Measurements from ENCODE around the gene ZNF524. TPM values are rescaled to one million over a fixed set of nuclear protein-coding genes. Genes with fewer than 3 reads are reported as not detected.

ZNF524 gene
- total and polyA plus RNA-seq, 9 of the 15 experiments (the other 6 are each of a cell fraction or from before 2014, with no cell fraction given): 0.08 to 15.6 (median 2.9) TPM

DNA sequence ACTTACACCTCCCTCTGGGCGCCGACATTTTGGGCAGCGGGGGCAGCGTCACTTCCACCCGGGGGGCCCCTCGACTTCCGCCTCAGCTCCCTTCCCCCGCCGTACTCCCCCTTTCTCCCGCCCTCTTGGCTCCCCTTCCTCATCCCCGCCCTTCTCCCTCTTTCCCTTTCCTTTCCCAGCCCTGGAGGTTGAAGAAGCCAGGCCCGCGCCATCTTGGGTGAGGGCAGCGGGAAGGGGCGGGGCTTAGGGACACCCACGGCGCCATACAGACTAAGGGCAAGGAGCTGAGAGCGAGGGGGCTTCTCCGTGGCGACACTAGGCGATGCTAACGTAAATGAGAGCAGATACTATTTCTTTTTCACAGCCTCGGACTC, 633 bp upstream of the ZNF524 start, which contains the start of gene FIZ1 (continued):
- TF ChIP-seq MGA (IDR thresholded peaks at IDR 0.05): no peak
- no peak for TF ChIP-seq NFE2L1 (tag; IDR thresholded peaks at IDR 0.05; ENCODE audit: borderline replicate concordance, low read depth)
- TF ChIP-seq, protein P1, sequence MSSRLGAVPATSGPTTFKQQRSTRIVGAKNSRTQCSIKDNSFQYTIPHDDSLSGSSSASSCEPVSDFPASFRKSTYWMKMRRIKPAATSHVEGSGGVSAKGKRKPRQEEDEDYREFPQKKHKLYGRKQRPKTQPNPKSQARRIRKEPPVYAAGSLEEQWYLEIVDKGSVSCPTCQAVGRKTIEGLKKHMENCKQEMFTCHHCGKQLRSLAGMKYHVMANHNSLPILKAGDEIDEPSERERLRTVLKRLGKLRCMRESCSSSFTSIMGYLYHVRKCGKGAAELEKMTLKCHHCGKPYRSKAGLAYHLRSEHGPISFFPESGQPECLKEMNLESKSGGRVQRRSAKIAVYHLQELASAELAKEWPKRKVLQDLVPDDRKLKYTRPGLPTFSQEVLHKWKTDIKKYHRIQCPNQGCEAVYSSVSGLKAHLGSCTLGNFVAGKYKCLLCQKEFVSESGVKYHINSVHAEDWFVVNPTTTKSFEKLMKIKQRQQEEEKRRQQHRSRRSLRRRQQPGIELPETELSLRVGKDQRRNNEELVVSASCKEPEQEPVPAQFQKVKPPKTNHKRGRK (tag; IDR thresholded peaks at IDR 0.05): no peak
- no peak for TF ChIP-seq CHD1 (IDR thresholded peaks at IDR 0.05; ENCODE audit: low read length)
- peak; percentile 88 for TF ChIP-seq ZNF263 (CRISPR knock-in tag; IDR thresholded peaks at IDR 0.05; ENCODE audit: borderline replicate concordance)
- peak; percentile 48; the same call in 1 of the 2 replicates for TF ChIP-seq ZFX (CRISPR knock-in tag; IDR thresholded peaks at IDR 0.05)
- TF ChIP-seq, protein P2, sequence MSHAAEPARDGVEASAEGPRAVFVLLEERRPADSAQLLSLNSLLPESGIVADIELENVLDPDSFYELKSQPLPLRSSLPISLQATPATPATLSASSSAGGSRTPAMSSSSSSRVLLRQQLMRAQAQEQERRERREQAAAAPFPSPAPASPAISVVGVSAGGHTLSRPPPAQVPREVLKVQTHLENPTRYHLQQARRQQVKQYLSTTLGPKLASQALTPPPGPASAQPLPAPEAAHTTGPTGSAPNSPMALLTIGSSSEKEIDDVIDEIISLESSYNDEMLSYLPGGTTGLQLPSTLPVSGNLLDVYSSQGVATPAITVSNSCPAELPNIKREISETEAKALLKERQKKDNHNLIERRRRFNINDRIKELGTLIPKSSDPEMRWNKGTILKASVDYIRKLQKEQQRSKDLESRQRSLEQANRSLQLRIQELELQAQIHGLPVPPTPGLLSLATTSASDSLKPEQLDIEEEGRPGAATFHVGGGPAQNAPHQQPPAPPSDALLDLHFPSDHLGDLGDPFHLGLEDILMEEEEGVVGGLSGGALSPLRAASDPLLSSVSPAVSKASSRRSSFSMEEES (CRISPR knock-in tag; IDR thresholded peaks at IDR 0.05): no peak
- TF ChIP-seq CSDE1 (IDR thresholded peaks at IDR 0.05): no peak
- no peak for TF ChIP-seq JUN (IDR thresholded peaks at IDR 0.05; ENCODE audit: borderline replicate concordance, low read depth, low read length)
- TF ChIP-seq JUN (CRISPR knock-in tag; IDR thresholded peaks at IDR 0.05; ENCODE audit: borderline replicate concordance): 0 out of 2 replicates have a peak, but pooled peaks have one; percentile 72
- TF ChIP-seq E4F1 (CRISPR knock-in tag; IDR thresholded peaks at IDR 0.05; ENCODE audit: borderline replicate concordance): no peak
